Brain microvascular endothelial cell (primary cell): ENCODE data around the gene KRTAP10-1.

Experiments used
- DNase-seq: peaks from one replicate; pipeline ENCODE4 v3.0.0-alpha.2; 2020
- H3K27ac ChIP-seq: fragments of 250-450 bp; sonication (Bioruptor Pico); 2 replicates; pipeline ENCODE4 v1.5.1; 2020; ENCODE audit warnings: mild to moderate bottlenecking, moderate library complexity
- H3K27me3 ChIP-seq: fragments of 250-450 bp; sonication (Bioruptor Pico); replicated peaks from 2 replicates; pipeline ENCODE4 v1.5.1; 2020; ENCODE audit warnings: mild to moderate bottlenecking
- H3K36me3 ChIP-seq: fragments of 250-450 bp; sonication (Bioruptor Pico); replicated peaks from 2 replicates; pipeline ENCODE4 v1.5.1; 2020; ENCODE audit warnings: mild to moderate bottlenecking
- H3K4me3 ChIP-seq: 2 replicates; pipeline ENCODE4 v1.5.1; 2011; ENCODE audit warnings: low read depth, mild to moderate bottlenecking, control low read depth, low read length, moderate library complexity
- in situ Hi-C: cut with HindIII; loops from 2 replicates; pipeline ENCODE4 v1.10.0; 2017; ENCODE audit warnings: low sequenced_read_pairs, low pct_ligation_motif_present
- TF ChIP-seq, protein P1 (sequence below): IDR thresholded peaks from 2 replicates; pipeline ENCODE4 v1.5.1; 2011; ENCODE audit warnings: low read depth, mild to moderate bottlenecking, moderate library complexity, low read length, control low read depth, inconsistent platforms; ENCODE audit errors: missing control alignments

Gene KRTAP10-1

DNA sequence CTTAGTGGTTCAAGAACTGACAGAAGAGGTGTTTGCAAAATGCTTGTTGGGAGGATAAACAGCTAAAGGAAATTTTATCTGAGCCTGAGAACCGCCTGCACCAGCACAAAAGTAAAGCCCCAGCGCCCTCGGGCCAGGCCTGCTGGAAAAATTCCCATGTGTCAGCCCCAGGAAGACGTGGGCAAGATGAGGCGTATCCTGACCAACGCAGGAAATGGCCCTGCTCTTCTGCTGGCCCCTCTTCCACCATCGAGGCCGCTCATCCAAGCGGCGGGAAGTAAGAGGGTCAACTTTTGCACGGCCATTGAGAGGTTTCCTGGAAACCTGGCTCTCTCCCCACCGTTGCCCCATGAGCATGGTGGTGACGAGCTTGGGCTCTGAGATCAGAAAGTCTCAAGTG, 45.0 kb downstream of the KRTAP10-1 start:
- no peaks in the 10 kb centered on the region for H3K36me3 ChIP-seq
- DNase-seq, result no peak
- TF ChIP-seq, protein P1, sequence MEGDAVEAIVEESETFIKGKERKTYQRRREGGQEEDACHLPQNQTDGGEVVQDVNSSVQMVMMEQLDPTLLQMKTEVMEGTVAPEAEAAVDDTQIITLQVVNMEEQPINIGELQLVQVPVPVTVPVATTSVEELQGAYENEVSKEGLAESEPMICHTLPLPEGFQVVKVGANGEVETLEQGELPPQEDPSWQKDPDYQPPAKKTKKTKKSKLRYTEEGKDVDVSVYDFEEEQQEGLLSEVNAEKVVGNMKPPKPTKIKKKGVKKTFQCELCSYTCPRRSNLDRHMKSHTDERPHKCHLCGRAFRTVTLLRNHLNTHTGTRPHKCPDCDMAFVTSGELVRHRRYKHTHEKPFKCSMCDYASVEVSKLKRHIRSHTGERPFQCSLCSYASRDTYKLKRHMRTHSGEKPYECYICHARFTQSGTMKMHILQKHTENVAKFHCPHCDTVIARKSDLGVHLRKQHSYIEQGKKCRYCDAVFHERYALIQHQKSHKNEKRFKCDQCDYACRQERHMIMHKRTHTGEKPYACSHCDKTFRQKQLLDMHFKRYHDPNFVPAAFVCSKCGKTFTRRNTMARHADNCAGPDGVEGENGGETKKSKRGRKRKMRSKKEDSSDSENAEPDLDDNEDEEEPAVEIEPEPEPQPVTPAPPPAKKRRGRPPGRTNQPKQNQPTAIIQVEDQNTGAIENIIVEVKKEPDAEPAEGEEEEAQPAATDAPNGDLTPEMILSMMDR, result no peak
- no peak overlapping the region for H3K4me3 ChIP-seq
- in situ Hi-C loops, result no loop called here
- H3K27ac ChIP-seq, result no peak overlapping the region
- H3K27me3 ChIP-seq, result no peaks in the 10 kb centered on the region

DNA sequence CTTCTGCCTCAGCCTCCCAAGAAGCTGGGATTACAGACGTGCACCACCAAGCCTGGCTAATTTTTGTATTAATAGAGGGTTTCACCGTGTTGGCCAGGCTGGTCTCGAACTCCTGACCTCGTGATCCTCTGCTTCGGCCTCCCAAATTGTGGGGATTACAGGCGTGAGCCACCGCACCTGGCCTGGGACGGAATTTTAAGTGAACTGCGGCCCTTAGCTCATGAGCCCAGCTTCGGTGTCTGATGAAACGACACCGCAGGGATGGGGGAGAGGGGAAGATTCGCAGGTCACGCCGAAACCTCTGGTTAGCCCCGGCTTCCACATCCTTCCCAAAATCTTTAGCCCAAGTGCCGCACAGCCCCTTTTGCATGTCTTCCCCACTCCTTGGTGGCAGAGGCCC, 45.6 kb downstream of the KRTAP10-1 start:
- no peak for DNase-seq

DNA sequence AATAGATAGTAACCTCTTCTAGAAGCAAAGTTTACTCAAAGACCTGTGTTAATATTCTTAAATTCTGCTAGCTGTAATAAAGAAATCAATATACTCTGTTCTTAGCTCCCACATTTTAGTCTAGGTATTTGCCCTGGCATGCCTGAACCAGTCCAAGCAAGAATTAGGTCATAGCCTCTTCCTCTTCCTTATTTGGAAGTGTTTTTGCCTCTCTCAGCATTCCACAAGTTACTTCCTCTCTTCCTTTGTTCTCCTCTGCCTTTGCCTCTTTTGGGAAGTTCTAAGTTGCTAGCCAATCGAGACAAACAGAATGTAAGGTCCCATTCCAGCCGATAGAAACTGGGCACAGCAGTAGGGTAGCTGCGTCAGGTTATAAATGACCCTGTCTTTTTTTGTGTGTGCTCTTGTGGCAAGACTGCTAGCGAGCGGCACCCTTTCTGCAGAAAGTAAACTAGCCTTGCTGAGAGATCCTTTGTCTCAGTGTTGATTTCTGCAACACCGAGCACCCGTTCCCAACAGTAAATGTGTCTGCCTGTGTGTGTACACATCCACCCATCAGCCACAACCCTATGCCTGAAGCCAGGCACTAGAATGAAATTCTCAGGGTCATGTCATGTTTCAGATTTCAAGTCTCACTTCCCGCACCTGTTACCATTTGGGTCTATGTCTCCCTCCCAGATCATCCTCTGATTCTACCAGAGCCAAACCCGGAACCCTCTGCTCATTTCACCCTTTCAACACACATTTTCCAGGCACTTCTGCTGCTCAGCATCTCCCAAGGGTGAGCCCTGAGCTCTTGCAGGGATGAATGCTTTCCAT, 47.2 kb downstream of the KRTAP10-1 start:
- no peak for DNase-seq
- in situ Hi-C loops, result no loop called here
- Histone ChIP-seq H3K4me3 (no peak overlapping the region), H3K27me3 (no peaks in the 10 kb centered on the region), H3K27ac (no peak overlapping the region), H3K36me3 (no peaks in the 10 kb centered on the region)
- TF ChIP-seq, protein P1, result no peak

More for the DNA sequence above, 45.6 kb downstream of the KRTAP10-1 start:
- Histone ChIP-seq H3K36me3 (no peaks in the 10 kb centered on the region), H3K4me3 (no peak overlapping the region), H3K27me3 (no peaks in the 10 kb centered on the region), H3K27ac (no peak overlapping the region)
- TF ChIP-seq, protein P1, result no peak
- in situ Hi-C loops, result no loop called here

DNA sequence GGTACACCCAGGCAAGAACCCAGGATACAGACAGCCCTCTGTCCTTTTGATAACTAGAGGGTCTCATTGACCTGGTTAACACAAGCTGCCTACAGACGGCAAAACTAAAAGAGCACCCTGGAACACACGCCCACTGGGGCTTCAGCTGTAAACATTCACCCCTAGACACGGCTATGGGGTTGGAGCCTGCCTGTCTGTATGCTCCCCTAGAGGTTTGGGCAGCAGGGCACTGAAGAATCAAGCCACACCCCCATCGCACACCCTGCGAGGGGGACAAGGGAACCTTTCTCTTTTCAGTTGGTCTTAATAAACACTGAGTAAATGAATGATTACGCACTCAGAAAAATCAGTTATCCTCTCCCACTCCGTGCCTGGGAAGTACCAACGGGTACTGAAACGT, 49.2 kb downstream of the KRTAP10-1 start:
- no peak overlapping the region for H3K27ac ChIP-seq
- no peaks in the 10 kb centered on the region for H3K36me3 ChIP-seq
- H3K27me3 ChIP-seq, result no peaks in the 10 kb centered on the region
- H3K4me3 ChIP-seq, result no peak overlapping the region
- no peak for DNase-seq
- in situ Hi-C loops, result no loop called here
- TF ChIP-seq, protein P1, result no peak

DNA sequence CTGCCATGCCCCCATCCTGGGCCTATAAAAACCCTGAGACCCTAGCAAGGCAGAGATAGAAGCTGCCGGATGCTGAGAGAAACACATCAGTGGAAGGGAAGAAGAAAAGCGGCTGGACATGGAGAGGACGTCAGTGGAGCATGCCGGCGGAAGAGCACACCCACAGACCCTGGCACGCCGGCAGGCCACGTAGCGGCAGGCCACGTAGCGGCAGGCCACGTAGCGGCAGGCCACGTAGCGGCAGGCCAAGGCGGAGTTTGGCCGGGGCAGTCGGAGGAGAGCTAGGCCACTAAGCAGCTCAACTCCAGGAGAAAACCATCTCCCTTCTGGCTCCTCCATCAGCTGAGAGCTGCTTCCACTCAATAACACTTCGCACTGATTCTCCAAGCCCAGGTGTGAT, 49.6 kb downstream of the KRTAP10-1 start:
- Histone ChIP-seq H3K27ac (no peak overlapping the region), H3K36me3 (no peaks in the 10 kb centered on the region), H3K4me3 (no peak overlapping the region), H3K27me3 (no peaks in the 10 kb centered on the region)
- DNase-seq, result no peak
- TF ChIP-seq, protein P1, result no peak
- in situ Hi-C loops, result no loop called here

DNA sequence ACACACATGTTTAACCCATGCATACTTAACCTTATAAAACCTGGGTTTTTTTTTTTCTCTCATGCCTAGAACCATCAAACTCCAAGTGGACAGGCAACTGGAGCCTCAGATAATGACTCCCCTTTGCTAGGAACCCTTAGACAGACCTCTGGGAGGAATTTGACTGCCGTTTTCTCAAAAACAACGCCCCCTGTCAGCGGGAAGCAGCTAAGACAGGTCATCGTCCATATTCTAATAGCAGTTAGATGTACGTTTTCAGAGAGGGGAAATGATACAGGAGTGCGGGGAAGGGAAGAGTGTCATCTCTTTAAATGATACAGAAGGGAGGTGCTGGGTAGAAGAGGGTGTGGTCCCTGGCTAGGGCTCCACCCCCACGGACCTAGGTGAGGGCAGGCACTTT, 50.0 kb downstream of the KRTAP10-1 start:
- in situ Hi-C loops, result no loop called here

More for the DNA sequence above, 50.0 kb downstream of the KRTAP10-1 start:
- Histone ChIP-seq H3K4me3 (no peak overlapping the region), H3K27ac (no peak overlapping the region), H3K36me3 (no peaks in the 10 kb centered on the region), H3K27me3 (no peaks in the 10 kb centered on the region)
- TF ChIP-seq, protein P1, result peak; percentile 33
- DNase-seq, result no peak
